ENCODE results near the gene STX18.

STX18 gene
- 31.8 to 35.2 (median 33.5) reads per million in 3 donors for total RNA-seq

DNA sequence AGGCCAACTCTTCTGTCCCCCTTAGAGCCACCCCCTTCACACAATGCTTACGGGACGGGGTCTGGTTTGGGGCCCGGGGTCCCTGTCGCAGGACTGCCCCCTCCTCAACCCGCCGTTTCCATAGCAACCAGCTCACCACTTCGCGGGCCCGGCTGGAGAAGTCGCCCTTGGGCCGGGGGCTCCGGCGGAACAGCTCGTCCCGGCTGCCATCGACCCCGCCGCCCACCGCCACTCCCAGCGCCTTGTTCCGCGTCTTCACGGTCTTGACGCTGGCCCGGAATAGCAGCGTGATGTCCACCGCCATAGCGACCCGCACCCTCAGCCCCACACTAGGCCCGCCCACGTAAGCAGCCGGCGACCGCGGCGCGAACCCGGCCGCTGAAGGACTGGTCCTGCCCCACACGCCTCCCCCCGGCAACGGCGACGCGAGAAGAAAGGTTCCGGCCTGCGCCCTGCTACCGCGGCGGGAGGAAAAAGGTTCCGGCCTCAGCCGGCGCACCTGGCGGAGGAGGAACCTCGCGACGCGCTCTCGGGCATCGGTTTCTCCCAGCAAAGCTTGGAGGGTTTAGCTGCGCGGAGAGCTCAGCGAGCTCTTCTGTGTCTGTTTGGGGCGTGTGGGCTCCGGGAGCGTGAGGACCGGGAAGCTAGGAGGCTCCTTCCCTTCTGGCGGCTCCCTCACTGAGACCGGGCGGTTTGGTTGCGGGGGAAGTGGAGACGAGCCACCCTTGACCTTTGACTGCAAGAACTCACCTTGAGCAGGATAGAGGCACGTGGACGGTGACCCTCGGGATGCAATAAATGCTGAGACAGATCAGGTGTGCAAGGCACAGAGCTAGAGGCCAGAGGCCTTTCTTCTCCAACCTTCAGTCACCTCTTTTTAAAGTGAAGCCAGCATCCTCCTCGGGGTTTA lies at the start of gene STX18:
Gene STX18 (minus strand): TSS at position 388 of the 910 bp plus-strand sequence. CDS start 84 bp downstream, at position 304.
- Histone ChIP-seq H3K4me1 (ENCODE audit: control insufficient read depth, insufficient read depth, low read length, poor library complexity, severe bottlenecking) (peaks cover 12% of the 10 kb centered on the region), H3K4me3 (ENCODE audit: insufficient read depth, low read depth, low read length, poor library complexity, severe bottlenecking) (peak within 1 kb of the TSS; percentile 99), H3K27ac (ENCODE audit: insufficient read depth, low read length, poor library complexity, severe bottlenecking) (peak within 1 kb of the TSS; percentile 79), H3K27me3 (replicated peaks; ENCODE audit: control insufficient read depth, insufficient read depth, low read length, poor library complexity, severe bottlenecking) (no peaks in the 10 kb centered on the region), H3K9me3 (ENCODE audit: control insufficient read depth, low read length) (no peaks in the 10 kb centered on the region), H3K36me3 (ENCODE audit: control insufficient read depth, insufficient read depth, low read length) (no peaks in the 10 kb centered on the region)
- DNase-seq = peak; percentile 72 to 78 (median 75)

DNA sequence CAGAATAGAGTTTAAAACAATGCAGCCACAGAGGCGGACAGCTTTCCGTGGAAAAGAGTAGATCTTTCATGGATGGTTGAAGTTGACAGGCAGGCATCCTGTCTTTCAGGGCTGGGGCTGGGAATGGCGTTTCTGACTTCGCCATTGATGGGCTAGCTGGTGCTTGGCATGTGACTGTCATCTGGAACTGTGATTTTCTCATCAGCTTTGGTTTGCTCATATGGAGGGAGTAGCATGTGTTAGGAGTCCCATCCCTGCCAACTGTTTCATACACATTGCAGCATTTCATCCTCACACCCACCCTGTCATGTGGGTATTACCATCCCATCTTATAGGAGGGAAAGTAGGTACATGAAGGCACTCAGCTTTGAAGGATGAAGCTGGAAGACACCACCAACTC lies 49.2 kb upstream of the STX18 start:
- DNase-seq = no peak
- H3K27ac ChIP-seq (ENCODE audit: insufficient read depth, low read length, poor library complexity, severe bottlenecking) = no peak overlapping the region
- no peaks in the 10 kb centered on the region for H3K9me3 ChIP-seq (ENCODE audit: control insufficient read depth, low read length)
- no peaks in the 10 kb centered on the region for H3K27me3 ChIP-seq (replicated peaks; ENCODE audit: control insufficient read depth, insufficient read depth, low read length, poor library complexity, severe bottlenecking)
- H3K36me3 ChIP-seq (ENCODE audit: control insufficient read depth, insufficient read depth, low read length) = no peaks in the 10 kb centered on the region
- H3K4me1 ChIP-seq (ENCODE audit: control insufficient read depth, insufficient read depth, low read length, poor library complexity, severe bottlenecking) = no peaks in the 10 kb centered on the region
- no peak overlapping the region for H3K4me3 ChIP-seq (ENCODE audit: insufficient read depth, low read depth, low read length, poor library complexity, severe bottlenecking)

DNA sequence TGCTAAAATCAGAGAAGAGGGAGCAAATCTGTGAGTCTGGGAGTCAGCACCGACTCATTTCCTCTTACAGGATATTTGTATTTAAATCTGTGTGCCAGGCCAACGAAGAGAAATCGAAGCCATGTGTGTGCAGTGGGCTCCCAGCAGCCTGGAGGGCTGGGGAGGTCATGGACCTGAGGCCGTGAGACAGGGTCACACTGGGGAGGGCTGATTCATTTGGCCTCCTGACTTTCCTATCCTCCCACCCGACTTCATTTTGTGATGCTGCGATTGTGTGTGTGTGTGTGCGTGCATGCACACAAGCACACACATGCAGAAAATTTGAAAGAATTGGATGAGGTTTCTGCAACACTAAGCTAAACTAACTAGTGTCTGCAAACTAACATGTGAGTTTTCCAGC lies 48.7 kb upstream of the STX18 start:
- H3K36me3 ChIP-seq (ENCODE audit: control insufficient read depth, insufficient read depth, low read length) = no peaks in the 10 kb centered on the region
- no peaks in the 10 kb centered on the region for H3K27me3 ChIP-seq (replicated peaks; ENCODE audit: control insufficient read depth, insufficient read depth, low read length, poor library complexity, severe bottlenecking)
- H3K4me1 ChIP-seq (ENCODE audit: control insufficient read depth, insufficient read depth, low read length, poor library complexity, severe bottlenecking) = no peaks in the 10 kb centered on the region
- DNase-seq = no peak
- no peak overlapping the region for H3K27ac ChIP-seq (ENCODE audit: insufficient read depth, low read length, poor library complexity, severe bottlenecking)
- no peak overlapping the region for H3K4me3 ChIP-seq (ENCODE audit: insufficient read depth, low read depth, low read length, poor library complexity, severe bottlenecking)
- H3K9me3 ChIP-seq (ENCODE audit: control insufficient read depth, low read length) = no peaks in the 10 kb centered on the region

DNA sequence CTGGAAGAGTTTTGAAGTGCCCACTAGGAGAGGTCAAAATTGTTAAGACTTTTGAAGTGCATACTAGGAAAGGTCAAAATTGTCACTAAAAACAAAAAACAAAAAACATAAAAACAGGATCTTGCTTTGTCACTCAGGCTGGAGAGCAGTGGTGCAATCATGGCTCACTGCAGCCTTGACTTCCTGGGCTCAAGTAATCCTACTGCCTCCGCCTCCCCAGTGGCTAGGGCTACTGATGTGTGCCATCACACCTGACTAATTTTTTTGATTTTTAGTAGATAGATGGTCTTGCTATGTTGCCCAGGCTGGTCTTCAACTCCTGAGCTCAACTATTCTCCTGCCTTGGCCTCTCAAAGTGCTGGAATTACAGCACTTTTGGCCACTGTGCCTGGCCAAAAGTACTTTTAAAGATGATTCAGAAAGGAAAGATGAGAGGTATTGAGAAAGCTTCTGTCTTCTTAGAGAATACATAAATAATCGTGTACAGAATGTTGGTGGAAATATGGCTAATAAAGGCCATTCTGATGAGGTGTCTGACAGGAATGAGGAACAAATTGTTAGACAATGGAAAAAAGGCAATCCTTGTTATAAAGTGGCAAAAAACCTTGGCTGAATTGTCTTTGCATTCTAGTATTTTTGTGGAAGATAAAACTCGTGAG lies 43.3 kb upstream of the STX18 start:
- H3K27ac ChIP-seq (ENCODE audit: insufficient read depth, low read length, poor library complexity, severe bottlenecking) = no peak overlapping the region

GRCh38 chr4:4583606-4584005 lies 41.8 kb upstream of the STX18 start:
- Histone ChIP-seq H3K4me3 (ENCODE audit: insufficient read depth, low read depth, low read length, poor library complexity, severe bottlenecking) (no peak overlapping the region), H3K27me3 (replicated peaks; ENCODE audit: control insufficient read depth, insufficient read depth, low read length, poor library complexity, severe bottlenecking) (no peaks in the 10 kb centered on the region), H3K4me1 (ENCODE audit: control insufficient read depth, insufficient read depth, low read length, poor library complexity, severe bottlenecking) (no peaks in the 10 kb centered on the region), H3K9me3 (ENCODE audit: control insufficient read depth, low read length) (no peaks in the 10 kb centered on the region), H3K27ac (ENCODE audit: insufficient read depth, low read length, poor library complexity, severe bottlenecking) (no peak overlapping the region), H3K36me3 (ENCODE audit: control insufficient read depth, insufficient read depth, low read length) (no peaks in the 10 kb centered on the region)
- DNase-seq = no peak

More for the DNA sequence above, 43.3 kb upstream of the STX18 start:
- Histone ChIP-seq H3K9me3 (ENCODE audit: control insufficient read depth, low read length) (no peaks in the 10 kb centered on the region), H3K4me3 (ENCODE audit: insufficient read depth, low read depth, low read length, poor library complexity, severe bottlenecking) (no peak overlapping the region), H3K4me1 (ENCODE audit: control insufficient read depth, insufficient read depth, low read length, poor library complexity, severe bottlenecking) (no peaks in the 10 kb centered on the region), H3K27me3 (replicated peaks; ENCODE audit: control insufficient read depth, insufficient read depth, low read length, poor library complexity, severe bottlenecking) (no peaks in the 10 kb centered on the region), H3K36me3 (ENCODE audit: control insufficient read depth, insufficient read depth, low read length) (no peaks in the 10 kb centered on the region)
- DNase-seq = no peak

- H3K27ac ChIP-seq (ENCODE audit: insufficient read depth, low read length, poor library complexity, severe bottlenecking) = no peak overlapping the region
- H3K36me3 ChIP-seq (ENCODE audit: control insufficient read depth, insufficient read depth, low read length) = no peaks in the 10 kb centered on the region
- H3K27me3 ChIP-seq (replicated peaks; ENCODE audit: control insufficient read depth, insufficient read depth, low read length, poor library complexity, severe bottlenecking) = no peaks in the 10 kb centered on the region
- no peak overlapping the region for H3K4me3 ChIP-seq (ENCODE audit: insufficient read depth, low read depth, low read length, poor library complexity, severe bottlenecking)
- no peaks in the 10 kb centered on the region for H3K9me3 ChIP-seq (ENCODE audit: control insufficient read depth, low read length)
- H3K4me1 ChIP-seq (ENCODE audit: control insufficient read depth, insufficient read depth, low read length, poor library complexity, severe bottlenecking) = no peaks in the 10 kb centered on the region
- no peak for DNase-seq
Observed at GRCh38 chr4:4582653-4583052, 40.8 kb upstream of the STX18 start.

DNA sequence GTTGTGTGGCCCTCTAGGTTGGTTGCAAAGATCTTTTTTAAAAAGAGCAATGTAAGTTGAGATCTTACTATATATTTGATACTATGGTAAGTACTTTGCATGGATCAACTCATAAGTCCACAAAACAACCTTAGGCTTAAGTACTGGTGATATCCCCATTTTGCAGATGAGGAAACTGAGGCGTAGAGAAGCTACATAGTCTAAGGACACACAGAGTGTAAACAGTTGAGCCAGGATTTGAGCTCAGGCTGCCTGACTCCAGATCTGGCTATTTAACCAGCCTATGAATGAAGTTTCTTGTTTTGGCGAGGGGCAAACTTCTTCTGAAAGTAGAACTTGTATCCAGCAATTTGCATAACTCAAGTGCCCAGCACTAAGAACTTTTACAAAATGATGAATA lies 38.6 kb upstream of the STX18 start:
- Histone ChIP-seq H3K36me3 (ENCODE audit: control insufficient read depth, insufficient read depth, low read length) (no peaks in the 10 kb centered on the region), H3K27me3 (replicated peaks; ENCODE audit: control insufficient read depth, insufficient read depth, low read length, poor library complexity, severe bottlenecking) (no peaks in the 10 kb centered on the region), H3K27ac (ENCODE audit: insufficient read depth, low read length, poor library complexity, severe bottlenecking) (no peak overlapping the region), H3K4me1 (ENCODE audit: control insufficient read depth, insufficient read depth, low read length, poor library complexity, severe bottlenecking) (no peaks in the 10 kb centered on the region), H3K9me3 (ENCODE audit: control insufficient read depth, low read length) (no peaks in the 10 kb centered on the region), H3K4me3 (ENCODE audit: insufficient read depth, low read depth, low read length, poor library complexity, severe bottlenecking) (no peak overlapping the region)
- no peak for DNase-seq

DNA sequence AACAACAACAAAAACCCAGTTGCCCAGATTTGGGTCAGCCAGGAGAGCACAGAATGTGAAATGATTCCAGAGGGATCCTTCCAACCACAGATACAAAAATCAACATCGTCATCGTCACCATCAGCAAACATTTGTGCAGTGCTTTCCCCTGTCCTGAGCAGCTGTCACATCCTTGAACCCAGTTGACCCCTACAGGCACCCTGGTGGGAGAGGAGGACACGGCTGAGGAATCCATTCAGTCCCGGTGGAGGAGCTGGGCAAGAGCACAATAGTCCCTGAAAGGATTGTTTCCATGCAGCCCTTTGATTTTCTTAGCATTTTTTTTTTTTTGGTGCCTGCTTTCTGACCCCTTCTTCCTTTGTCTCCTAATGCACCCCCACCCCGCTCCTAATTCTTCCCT lies 37.1 kb upstream of the STX18 start:
- H3K9me3 ChIP-seq (ENCODE audit: control insufficient read depth, low read length) = no peaks in the 10 kb centered on the region
- no peak overlapping the region for H3K27ac ChIP-seq (ENCODE audit: insufficient read depth, low read length, poor library complexity, severe bottlenecking)
- no peak overlapping the region for H3K4me3 ChIP-seq (ENCODE audit: insufficient read depth, low read depth, low read length, poor library complexity, severe bottlenecking)
- DNase-seq = no peak
- H3K27me3 ChIP-seq (replicated peaks; ENCODE audit: control insufficient read depth, insufficient read depth, low read length, poor library complexity, severe bottlenecking) = no peaks in the 10 kb centered on the region
- no peaks in the 10 kb centered on the region for H3K4me1 ChIP-seq (ENCODE audit: control insufficient read depth, insufficient read depth, low read length, poor library complexity, severe bottlenecking)
- no peaks in the 10 kb centered on the region for H3K36me3 ChIP-seq (ENCODE audit: control insufficient read depth, insufficient read depth, low read length)

GRCh38 chr4:4577359-4577875 lies 35.6 kb upstream of the STX18 start:
- DNase-seq = no peak
- Histone ChIP-seq H3K4me1 (ENCODE audit: control insufficient read depth, insufficient read depth, low read length, poor library complexity, severe bottlenecking) (no peaks in the 10 kb centered on the region), H3K36me3 (ENCODE audit: control insufficient read depth, insufficient read depth, low read length) (no peaks in the 10 kb centered on the region), H3K4me3 (ENCODE audit: insufficient read depth, low read depth, low read length, poor library complexity, severe bottlenecking) (no peak overlapping the region), H3K9me3 (ENCODE audit: control insufficient read depth, low read length) (no peaks in the 10 kb centered on the region), H3K27me3 (replicated peaks; ENCODE audit: control insufficient read depth, insufficient read depth, low read length, poor library complexity, severe bottlenecking) (no peaks in the 10 kb centered on the region), H3K27ac (ENCODE audit: insufficient read depth, low read length, poor library complexity, severe bottlenecking) (no peak overlapping the region)
